GM18502 (cell line): Measurements from ENCODE around the gene ANKRD13B.
"Not testable (repeated sequence)": the region's sequence is repeated elsewhere in the genome, so short reads cannot be mapped to it uniquely, and the experiment has no call there.

ENCODE experiments used
- ATAC-seq: cut with Tn5 transposase; IDR thresholded peaks from one replicate; pipeline ENCODE4 v1.9.1; 2021; ENCODE audit warnings: mild to moderate bottlenecking; ENCODE audit not compliant: unreplicated experiment, poor library complexity

The ANKRD13B gene

DNA sequence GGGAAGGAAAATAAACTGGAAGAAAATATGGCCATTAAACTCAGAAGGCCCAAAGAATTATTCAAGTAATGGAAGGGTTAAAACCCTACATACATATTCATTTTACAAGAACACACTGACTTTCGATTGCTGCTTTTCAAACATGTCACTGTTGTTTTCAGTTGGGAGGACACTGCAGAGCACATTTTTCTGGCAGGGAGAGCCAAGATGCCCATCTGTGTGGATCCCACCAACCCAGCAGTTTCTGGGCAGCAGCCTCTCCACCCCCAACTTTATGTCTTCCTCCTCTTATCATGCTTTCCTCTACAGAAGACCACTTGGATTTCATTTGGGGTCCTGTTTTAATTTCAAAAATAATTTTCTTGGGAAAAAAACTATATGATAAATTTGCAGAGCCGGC lies 36.9 kb downstream of the ANKRD13B start:
- ATAC-seq = no peak

DNA sequence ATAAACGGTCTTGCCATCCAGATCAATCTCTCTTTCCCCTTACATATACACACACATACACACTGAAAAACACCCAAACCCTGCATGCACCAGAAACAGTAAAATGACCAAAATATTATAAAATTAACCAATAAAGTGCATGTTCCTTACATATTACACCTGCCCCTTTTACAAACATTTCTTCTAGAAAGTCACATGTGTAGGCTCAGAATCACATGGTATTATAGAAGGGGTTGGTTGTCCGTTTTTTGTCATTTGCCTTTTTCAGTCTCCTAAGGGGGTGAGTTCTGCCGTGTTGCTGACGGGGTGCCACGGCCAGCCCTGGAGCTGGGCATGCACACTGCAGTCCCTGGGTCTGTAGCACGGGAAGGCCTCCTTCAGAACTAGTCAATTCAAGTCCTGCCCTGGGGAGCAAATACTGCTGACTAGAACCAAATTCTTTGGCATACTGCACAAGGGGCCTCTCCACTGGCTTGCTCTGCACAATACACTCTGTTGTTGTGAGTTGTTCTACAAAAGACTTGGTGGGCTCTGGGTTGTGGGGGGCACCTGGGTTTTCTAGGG lies 37.8 kb downstream of the ANKRD13B start:
- ATAC-seq = no peak

GRCh38 chr17:29633886-29634285 lies 41.0 kb downstream of the ANKRD13B start:
- ATAC-seq = no peak

DNA sequence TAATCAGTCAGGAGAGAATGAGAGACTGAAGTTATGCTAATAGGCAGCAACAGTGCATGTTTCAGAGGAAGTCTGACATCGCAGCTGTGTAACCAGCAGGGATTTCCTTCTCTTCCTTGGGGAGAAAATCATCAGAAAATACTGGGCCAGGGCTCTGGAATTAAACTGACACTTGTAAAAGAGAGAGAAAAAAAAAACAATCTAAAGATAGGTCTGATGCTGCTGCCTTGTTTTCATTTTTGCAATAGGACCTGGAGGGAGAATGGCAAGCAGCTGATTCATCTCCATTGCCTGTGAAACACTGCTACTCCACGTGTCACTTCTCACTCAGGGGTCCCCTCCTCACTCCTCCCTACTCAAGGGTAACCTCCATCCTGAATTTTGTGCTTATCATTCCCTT lies 47.5 kb downstream of the ANKRD13B start:
- ATAC-seq = no peak

DNA sequence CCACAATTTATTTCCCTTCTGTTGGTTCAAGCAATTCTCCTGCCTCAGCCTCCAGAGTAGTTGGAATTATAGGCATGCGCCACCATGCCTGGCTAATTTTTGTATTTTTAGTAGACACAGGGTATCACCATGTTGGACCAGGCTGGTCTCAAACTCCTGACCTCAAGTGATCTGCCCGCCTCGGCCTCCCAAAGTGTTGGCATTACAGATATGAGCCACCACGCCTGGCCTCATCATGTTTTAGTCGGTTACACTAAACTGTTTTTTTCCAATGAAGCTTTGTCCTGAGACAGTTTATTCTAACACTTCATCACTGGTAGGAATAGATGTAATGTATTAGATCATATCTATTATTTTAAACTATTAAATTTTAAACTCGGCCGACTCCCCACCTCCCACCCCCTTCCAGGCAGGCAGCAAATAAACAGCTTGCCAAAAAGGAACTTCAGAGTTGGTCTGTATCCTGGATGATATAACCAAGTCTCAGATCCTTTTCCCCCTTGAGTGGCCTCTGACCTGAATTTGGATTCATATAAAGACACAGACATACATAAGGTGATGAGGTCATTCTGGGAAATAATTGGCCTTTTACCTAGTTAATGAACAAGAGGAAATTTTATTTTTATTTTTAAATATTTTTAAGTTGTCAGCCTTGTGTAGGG lies 48.2 kb downstream of the ANKRD13B start:
- no peak for ATAC-seq

GRCh38 chr17:29642171-29642611 lies 49.3 kb downstream of the ANKRD13B start:
- no peak for ATAC-seq

DNA sequence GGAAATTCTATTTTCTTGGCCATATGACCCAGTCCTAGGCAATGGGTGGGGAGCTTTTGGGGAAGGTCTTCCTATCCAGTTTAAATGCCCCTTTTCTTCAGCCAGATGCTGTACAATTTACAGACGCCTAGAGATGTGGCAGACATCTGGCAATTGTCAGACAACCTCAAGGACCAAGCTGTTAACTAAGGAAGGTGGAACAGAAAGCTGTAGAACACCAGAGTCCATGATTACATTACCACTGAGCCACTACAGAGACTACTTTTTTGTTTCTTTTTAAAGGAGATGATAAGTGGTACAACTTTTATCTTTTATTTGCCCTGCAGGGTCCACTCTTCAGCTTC lies 50.9 kb downstream of the ANKRD13B start:
- no peak for ATAC-seq

DNA sequence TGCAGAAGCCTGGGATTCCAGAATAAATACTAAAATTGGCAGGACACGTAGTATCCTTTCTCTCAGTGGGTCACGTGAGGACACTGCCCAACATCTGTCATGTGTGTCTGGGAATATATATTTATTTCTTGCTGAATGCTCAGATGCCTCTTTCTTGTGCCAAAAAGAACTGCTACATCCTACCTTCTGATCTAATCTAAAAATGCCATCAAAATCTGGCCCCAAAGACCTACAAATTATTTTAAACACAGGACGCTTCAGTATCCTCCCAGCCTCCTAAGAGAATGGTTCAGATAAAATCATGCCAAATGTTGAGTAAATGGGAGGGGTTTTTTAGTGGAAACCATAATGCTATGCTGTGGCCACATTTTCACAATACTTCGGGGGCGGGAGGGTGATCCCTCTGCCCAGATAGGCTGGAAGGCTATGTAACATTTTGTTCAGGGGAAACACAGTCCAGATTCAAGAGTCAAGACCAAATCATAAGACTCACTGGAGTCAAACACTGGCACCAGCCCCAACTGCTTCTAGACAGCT lies 52.7 kb downstream of the ANKRD13B start:
- ATAC-seq = no peak

DNA sequence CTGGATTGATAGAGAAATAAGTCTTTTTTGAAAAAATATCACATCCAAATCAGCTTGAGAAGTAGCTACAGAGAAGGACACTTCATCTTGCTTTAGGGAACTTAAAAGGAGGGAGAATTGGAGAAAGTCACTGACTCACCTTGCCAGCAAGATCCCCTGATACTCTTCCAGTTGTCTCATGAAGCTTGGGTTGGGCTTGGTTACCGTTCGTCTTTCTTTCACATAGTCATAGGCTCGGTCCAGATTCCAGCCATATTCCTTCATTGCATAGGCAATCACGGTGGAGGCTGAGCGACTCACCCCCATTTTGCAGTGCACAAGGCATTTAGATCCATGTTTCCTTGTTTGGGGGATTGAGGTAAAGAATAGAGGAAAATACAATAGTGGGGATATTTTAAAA lies 55.1 kb downstream of the ANKRD13B start:
- ATAC-seq = no peak

DNA sequence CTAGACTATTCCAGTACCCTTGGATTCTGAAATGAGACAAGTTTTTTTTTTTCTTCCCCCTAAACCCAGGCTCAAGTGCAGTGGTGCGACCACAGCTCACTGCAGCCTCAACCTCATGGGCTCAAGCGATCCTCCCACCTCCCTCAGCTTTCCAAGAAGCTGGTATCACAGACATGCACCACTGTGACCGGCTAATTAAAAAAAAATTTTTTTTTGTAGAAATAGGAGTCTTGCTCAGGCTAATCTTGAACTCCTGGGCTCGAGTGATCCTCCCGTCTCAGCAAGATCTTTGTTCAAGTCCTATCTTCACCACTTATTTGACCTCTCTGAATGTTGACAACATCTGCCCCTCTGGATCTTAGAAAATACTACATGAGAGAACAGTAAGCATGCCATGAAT lies 56.4 kb downstream of the ANKRD13B start:
- no peak for ATAC-seq

DNA sequence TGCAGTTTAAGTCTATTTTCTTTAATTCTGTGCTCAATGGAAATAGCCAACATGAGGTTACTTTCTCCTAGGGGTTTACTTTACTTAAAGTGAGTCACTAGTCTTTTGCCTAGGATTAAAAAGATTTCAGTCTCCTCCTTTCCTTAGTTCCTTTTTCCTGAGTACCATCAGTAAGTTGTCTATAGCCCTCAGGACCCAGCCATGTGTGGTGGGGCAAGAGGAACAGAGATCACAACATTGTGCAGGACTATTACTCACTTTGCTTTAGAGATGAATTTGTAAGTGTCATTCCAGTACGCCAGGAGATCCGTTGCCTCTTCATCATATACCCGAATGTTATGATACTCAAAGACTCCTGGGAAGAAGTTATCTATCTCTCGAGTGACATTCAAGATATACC lies 57.5 kb downstream of the ANKRD13B start:
- ATAC-seq = no peak

DNA sequence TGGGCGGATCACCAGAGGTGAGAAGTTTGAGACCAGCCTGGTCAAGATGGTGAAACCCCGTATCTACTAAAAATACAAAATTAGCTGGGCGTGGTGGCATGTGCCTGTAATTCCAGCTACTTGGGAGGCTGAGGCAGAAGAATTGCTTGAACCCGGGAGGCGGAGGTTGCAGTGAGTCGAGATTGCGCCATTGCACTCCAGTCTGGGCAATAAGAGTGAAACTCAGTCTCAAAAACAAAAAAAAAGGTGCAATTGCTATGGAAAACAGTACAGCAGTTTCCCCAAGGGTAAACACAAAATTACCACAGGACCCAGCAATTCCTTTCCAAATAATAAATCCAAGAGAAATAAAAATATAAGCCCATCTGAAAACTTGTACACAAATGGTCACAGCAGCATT lies 59.0 kb downstream of the ANKRD13B start:
- not testable (repeated sequence) for ATAC-seq

DNA sequence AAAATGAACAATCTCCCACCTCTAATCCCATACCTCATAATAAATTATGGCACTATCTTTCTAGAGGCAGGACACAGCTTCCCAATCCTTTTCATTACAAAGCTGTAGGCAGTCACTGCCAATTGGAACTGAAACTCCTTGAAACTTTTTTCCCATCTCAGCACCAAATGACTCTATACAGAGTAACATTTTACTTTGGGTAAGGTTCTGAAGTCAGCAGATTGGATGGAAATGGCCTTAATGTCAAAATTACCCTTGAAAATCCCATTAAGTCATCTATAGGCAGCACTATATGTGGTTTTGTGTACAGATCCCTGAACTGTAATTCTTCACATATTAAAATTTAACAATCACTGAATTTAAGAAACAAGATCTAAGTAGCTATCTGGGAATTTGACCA lies 60.0 kb downstream of the ANKRD13B start:
- no peak for ATAC-seq

- no peak for ATAC-seq
Observed at GRCh38 chr17:29653995-29654714, 61.2 kb downstream of the ANKRD13B start.

GRCh38 chr17:29655323-29655722 lies 62.4 kb downstream of the ANKRD13B start:
- no peak for ATAC-seq

DNA sequence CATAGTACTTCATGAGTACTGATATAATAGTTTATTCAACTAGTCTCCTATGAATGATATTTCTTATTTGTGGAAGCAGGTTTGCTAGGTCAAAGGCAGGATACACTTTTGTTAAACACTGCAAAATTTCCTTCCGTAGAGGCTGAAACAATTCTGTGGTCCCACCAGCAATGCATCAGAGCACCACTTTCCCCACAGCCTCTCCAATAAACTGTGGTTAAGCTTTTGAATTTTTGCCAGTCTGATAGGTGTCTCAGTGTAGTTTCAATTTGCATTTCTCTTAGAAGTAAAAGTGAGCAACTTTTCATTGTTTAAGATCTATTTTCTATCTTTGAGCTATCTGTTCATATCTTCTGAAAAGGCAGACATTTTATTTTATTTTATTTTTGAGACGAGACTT lies 66.2 kb downstream of the ANKRD13B start:
- no peak for ATAC-seq

DNA sequence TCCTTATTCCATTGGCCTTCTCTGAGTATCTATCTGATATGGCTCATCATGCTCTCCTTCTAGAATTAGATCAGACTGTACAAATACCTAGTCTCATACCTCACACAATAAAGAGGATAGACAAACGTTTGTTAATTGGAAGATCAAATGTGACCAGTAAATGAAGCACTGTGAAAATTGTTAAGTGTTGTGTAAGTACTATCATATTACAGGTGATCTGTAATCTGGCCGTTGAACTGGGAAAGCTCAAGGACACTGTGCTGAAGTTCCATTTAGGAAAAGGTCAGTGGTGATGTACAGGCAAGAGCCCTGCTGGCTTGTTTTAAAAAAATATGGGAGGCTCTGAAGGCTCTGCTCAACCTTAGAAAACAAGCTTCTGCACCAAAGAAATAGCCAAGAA lies 68.3 kb downstream of the ANKRD13B start:
- ATAC-seq = no peak

- ATAC-seq = no peak
Observed at GRCh38 chr17:29663155-29663554, 70.2 kb downstream of the ANKRD13B start.
